GM23338 (cell line): ENCODE measurements around the gene SMU1. TPM values are rescaled to one million over a fixed set of nuclear protein-coding genes. Genes with fewer than 3 reads are reported as not detected.

Experiments
- ATAC-seq: fragments of 200-7000 bp; cut with Tn5 transposase; 3 replicates; pipeline ENCODE4 v1.9.1; 2020
- DNase-seq: peaks from one replicate; pipeline ENCODE4 v3.0.0-alpha.2; 2015; ENCODE audit warnings: low spot score
- H2AFZ ChIP-seq: fragments of 200-600 bp; sonication (generic); 2 replicates; pipeline ENCODE4 v1.8.0; 2016; ENCODE audit warnings: antibody characterized with exemption, mild to moderate bottlenecking, moderate library complexity
- H3F3A ChIP-seq: fragments of 200-600 bp; sonication (generic); replicated peaks from 2 replicates; pipeline ENCODE4 v1.8.0; 2017; ENCODE audit warnings: antibody characterized with exemption, mixed run types, low read depth
- H3K27ac ChIP-seq: fragments of 200-600 bp; sonication (generic); 2 replicates; pipeline ENCODE4 v1.6.1; 2016; ENCODE audit warnings: low read depth
- H3K27me3 ChIP-seq: fragments of 200-600 bp; sonication (generic); 2 replicates; pipeline ENCODE4 v1.8.0; 2016; ENCODE audit warnings: mild to moderate bottlenecking, mixed run types, moderate library complexity; ENCODE audit not compliant: insufficient read depth
- H3K36me3 ChIP-seq: fragments of 200-600 bp; sonication (generic); 2 replicates; pipeline ENCODE4 v1.8.0; 2016; ENCODE audit warnings: mild to moderate bottlenecking; ENCODE audit not compliant: insufficient read depth
- H3K4me1 ChIP-seq: fragments of 200-600 bp; sonication (generic); 2 replicates; pipeline ENCODE4 v1.8.0; 2016; ENCODE audit warnings: mild to moderate bottlenecking, moderate library complexity; ENCODE audit not compliant: insufficient read depth
- H3K4me2 ChIP-seq: fragments of 200-600 bp; sonication (generic); 2 replicates; pipeline ENCODE4 v1.7.1; 2017; ENCODE audit warnings: mixed run types
- H3K4me3 ChIP-seq: fragments of 200-600 bp; sonication (generic); 2 replicates; pipeline ENCODE4 v1.6.1; 2016; ENCODE audit warnings: mixed run types
- H3K79me2 ChIP-seq: fragments of 200-600 bp; sonication (generic); replicated peaks from 2 replicates; pipeline ENCODE4 v1.8.0; 2017; ENCODE audit warnings: mild to moderate bottlenecking; ENCODE audit not compliant: insufficient read depth
- H3K9me2 ChIP-seq: fragments of 200-600 bp; sonication (generic); 2 replicates; pipeline ENCODE4 v1.8.0; 2017; ENCODE audit not compliant: insufficient read depth
- H4K20me1 ChIP-seq: fragments of 200-600 bp; sonication (generic); replicated peaks from 2 replicates; pipeline ENCODE4 v1.8.0; 2017; ENCODE audit warnings: mild to moderate bottlenecking; ENCODE audit not compliant: insufficient read depth
- H3K27ac Mint-ChIP-seq: 2 replicates; pipeline ENCODE4 v1.8.0; 2020; ENCODE audit warnings: inconsistent platforms, mild to moderate bottlenecking, moderate library complexity, mixed read lengths
- H3K27me3 Mint-ChIP-seq: 3 replicates; pipeline ENCODE4 v1.8.0; 2022; ENCODE audit warnings: low read depth, mild to moderate bottlenecking, moderate library complexity, mixed read lengths, inconsistent platforms; ENCODE audit not compliant: insufficient read depth, poor library complexity
- H3K36me3 Mint-ChIP-seq: 3 replicates; pipeline ENCODE4 v1.8.0; 2021; ENCODE audit warnings: low read depth, mild to moderate bottlenecking, inconsistent platforms, moderate library complexity, mixed read lengths
- H3K4me1 Mint-ChIP-seq: 3 replicates; pipeline ENCODE4 v1.8.0; 2020; ENCODE audit warnings: mild to moderate bottlenecking, inconsistent platforms, mixed read lengths
- H3K4me3 Mint-ChIP-seq: 3 replicates; pipeline ENCODE4 v1.8.0; 2021; ENCODE audit warnings: moderate library complexity, mild to moderate bottlenecking, inconsistent platforms, mixed read lengths
- H3K9me3 Mint-ChIP-seq: 3 replicates; pipeline ENCODE4 v1.8.0; 2020; ENCODE audit warnings: moderate library complexity, mild to moderate bottlenecking, inconsistent platforms, mixed read lengths
- CREB1 ChIP-seq: fragments of 250-450 bp; sonication (Bioruptor Pico); IDR thresholded peaks from 2 replicates; pipeline ENCODE4 v1.5.0; 2020; ENCODE audit warnings: low read depth, mild to moderate bottlenecking, moderate library complexity
- EZH2 ChIP-seq: fragments of 200-600 bp; sonication (generic); IDR thresholded peaks from one replicate; pipeline ENCODE4 v1.8.0; 2017; ENCODE audit warnings: antibody characterized with exemption, mild to moderate bottlenecking, low read depth; ENCODE audit not compliant: unreplicated experiment
- EZH2phosphoT487 ChIP-seq: fragments of 200-600 bp; sonication (generic); IDR thresholded peaks from one replicate; pipeline ENCODE4 v1.8.1; 2018; ENCODE audit warnings: antibody characterized with exemption; ENCODE audit not compliant: unreplicated experiment
- JUNB ChIP-seq: IDR thresholded peaks from one replicate; pipeline ENCODE4 v1.6.1; 2016; ENCODE audit warnings: antibody characterized with exemption; ENCODE audit not compliant: unreplicated experiment
- NANOG ChIP-seq: IDR thresholded peaks from 2 replicates; pipeline ENCODE4 v1.6.1; 2016; ENCODE audit warnings: antibody characterized with exemption, borderline replicate concordance
- POLR2AphosphoS5 ChIP-seq: IDR thresholded peaks from 2 replicates; pipeline ENCODE4 v1.6.1; 2016; ENCODE audit warnings: antibody characterized with exemption, low read depth
- STAT1 ChIP-seq: IDR thresholded peaks from one replicate; pipeline ENCODE4 v1.6.1; 2016; ENCODE audit warnings: antibody characterized with exemption; ENCODE audit not compliant: unreplicated experiment
- ZNF114 ChIP-seq: fragments of 250-450 bp; sonication (Bioruptor Pico); IDR thresholded peaks from 2 replicates; pipeline ENCODE4 v1.5.0; 2020; ENCODE audit warnings: mild to moderate bottlenecking, moderate library complexity
- ZNF331 ChIP-seq: fragments of 250-450 bp; sonication (Bioruptor Pico); IDR thresholded peaks from 2 replicates; pipeline ENCODE4 v1.5.0; 2020; ENCODE audit warnings: low read depth, mild to moderate bottlenecking, moderate library complexity
- polyA plus RNA-seq: library from polyadenylated mRNA; unstranded; fragments of >200 nt; fragmentation: Nextera tagmentation; extraction: Ambion mirVana; gene quantifications from 2 replicates; pipeline ENCODE4 v1.2.1, GENCODE V29; 2016
- total RNA-seq: library from RNA; depleted of rRNA; stranded (reverse); fragments of >200 nt; shearing (Covaris generic); gene quantifications from 2 replicates; pipeline ENCODE4 v1.2.3, GENCODE V29; 2014
- TF ChIP-seq, protein P1 (sequence below), 2 experiments: fragments of 200-600 bp in 1 of 2; sonication (generic) in 1 of 2; conservative IDR thresholded peaks; 2 replicates each; pipeline versions ENCODE4 v1.5.1 to v1.6.1; 2016 to 2017; ENCODE audit warnings: antibody characterized with exemption in 2 of 2, low read depth in 2 of 2, mild to moderate bottlenecking in 2 of 2, moderate library complexity in 1 of 2
- TF ChIP-seq, protein P2 (sequence below): IDR thresholded peaks from 2 replicates; pipeline ENCODE4 v1.6.1; 2016; ENCODE audit warnings: antibody characterized with exemption
- TF ChIP-seq, protein P3 (sequence below): IDR thresholded peaks from one replicate; pipeline ENCODE4 v1.6.1; 2018; ENCODE audit warnings: antibody characterized with exemption; ENCODE audit not compliant: unreplicated experiment
- TF ChIP-seq, protein P4 (sequence below): fragments of 250-450 bp; sonication (Bioruptor Pico); IDR thresholded peaks from 2 replicates; pipeline ENCODE4 v1.5.0; 2020; ENCODE audit warnings: mild to moderate bottlenecking, moderate library complexity

The SMU1 gene
- total and polyA plus RNA-seq, 2 experiments from 2014 or later: 14.3 to 23.8 TPM

DNA sequence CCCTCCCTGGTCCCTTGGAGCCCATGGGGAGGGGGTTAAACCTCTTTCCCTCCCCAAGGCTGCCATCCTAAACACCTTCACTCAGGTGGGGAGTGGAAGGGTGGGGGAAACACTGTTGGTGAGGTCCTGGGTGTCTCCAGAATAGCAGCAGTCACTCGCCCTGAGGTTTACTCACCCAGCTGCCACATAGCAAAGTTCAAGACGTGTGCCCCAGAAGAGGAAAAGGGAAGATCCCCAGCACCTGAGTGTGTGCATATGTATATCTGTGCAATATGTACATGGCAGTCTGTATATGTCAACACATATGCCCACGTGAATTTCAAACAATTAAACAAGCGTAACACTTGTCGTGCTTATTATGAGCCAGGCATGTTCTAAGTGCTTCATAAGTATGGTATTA is 31.3 kb upstream of the SMU1 start:
- Mint-ChIP-seq H3K27ac (no peak overlapping the region), H3K4me3 (no peak overlapping the region), H3K36me3 (no peaks in the 10 kb centered on the region), H3K4me1 (peaks cover 38% of the 10 kb centered on the region), H3K9me3 (no peaks in the 10 kb centered on the region), H3K27me3 (peaks cover 6% of the 10 kb centered on the region)
- Histone ChIP-seq H3K27me3 (no peaks in the 10 kb centered on the region), H3K9me2 (no peaks in the 10 kb centered on the region), H3K4me3 (no peak overlapping the region), H3K79me2 (no peaks in the 10 kb centered on the region), H3K36me3 (no peaks in the 10 kb centered on the region), H3K4me1 (peaks cover 15% of the 10 kb centered on the region; the same call in 1 of the 2 replicates), H3F3A (no peaks in the 10 kb centered on the region; the same call in 1 of the 2 replicates), H4K20me1 (no peaks in the 10 kb centered on the region; the same call in 1 of the 2 replicates), H3K4me2 (no peak overlapping the region), H3K27ac (no peak overlapping the region), H2AFZ (no peak overlapping the region)
- ATAC-seq (no peak), DNase-seq (no peak)
- TF ChIP-seq CREB1 (CRISPR knock-in tag) (no peak), EZH2 (no peak), EZH2phosphoT487 (no peak), NANOG (no peak), ZNF114 (no peak), ZNF331 (CRISPR knock-in tag) (no peak), JUNB (no peak), STAT1 (no peak), POLR2AphosphoS5 (no peak)
- TF ChIP-seq, protein P1, sequence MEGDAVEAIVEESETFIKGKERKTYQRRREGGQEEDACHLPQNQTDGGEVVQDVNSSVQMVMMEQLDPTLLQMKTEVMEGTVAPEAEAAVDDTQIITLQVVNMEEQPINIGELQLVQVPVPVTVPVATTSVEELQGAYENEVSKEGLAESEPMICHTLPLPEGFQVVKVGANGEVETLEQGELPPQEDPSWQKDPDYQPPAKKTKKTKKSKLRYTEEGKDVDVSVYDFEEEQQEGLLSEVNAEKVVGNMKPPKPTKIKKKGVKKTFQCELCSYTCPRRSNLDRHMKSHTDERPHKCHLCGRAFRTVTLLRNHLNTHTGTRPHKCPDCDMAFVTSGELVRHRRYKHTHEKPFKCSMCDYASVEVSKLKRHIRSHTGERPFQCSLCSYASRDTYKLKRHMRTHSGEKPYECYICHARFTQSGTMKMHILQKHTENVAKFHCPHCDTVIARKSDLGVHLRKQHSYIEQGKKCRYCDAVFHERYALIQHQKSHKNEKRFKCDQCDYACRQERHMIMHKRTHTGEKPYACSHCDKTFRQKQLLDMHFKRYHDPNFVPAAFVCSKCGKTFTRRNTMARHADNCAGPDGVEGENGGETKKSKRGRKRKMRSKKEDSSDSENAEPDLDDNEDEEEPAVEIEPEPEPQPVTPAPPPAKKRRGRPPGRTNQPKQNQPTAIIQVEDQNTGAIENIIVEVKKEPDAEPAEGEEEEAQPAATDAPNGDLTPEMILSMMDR (conservative IDR thresholded peaks at IDR 0.05; ENCODE audit: low read depth in 2 of 2): no peak
- TF ChIP-seq, protein P2, sequence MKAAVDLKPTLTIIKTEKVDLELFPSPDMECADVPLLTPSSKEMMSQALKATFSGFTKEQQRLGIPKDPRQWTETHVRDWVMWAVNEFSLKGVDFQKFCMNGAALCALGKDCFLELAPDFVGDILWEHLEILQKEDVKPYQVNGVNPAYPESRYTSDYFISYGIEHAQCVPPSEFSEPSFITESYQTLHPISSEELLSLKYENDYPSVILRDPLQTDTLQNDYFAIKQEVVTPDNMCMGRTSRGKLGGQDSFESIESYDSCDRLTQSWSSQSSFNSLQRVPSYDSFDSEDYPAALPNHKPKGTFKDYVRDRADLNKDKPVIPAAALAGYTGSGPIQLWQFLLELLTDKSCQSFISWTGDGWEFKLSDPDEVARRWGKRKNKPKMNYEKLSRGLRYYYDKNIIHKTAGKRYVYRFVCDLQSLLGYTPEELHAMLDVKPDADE: no peak
- TF ChIP-seq, protein P3, sequence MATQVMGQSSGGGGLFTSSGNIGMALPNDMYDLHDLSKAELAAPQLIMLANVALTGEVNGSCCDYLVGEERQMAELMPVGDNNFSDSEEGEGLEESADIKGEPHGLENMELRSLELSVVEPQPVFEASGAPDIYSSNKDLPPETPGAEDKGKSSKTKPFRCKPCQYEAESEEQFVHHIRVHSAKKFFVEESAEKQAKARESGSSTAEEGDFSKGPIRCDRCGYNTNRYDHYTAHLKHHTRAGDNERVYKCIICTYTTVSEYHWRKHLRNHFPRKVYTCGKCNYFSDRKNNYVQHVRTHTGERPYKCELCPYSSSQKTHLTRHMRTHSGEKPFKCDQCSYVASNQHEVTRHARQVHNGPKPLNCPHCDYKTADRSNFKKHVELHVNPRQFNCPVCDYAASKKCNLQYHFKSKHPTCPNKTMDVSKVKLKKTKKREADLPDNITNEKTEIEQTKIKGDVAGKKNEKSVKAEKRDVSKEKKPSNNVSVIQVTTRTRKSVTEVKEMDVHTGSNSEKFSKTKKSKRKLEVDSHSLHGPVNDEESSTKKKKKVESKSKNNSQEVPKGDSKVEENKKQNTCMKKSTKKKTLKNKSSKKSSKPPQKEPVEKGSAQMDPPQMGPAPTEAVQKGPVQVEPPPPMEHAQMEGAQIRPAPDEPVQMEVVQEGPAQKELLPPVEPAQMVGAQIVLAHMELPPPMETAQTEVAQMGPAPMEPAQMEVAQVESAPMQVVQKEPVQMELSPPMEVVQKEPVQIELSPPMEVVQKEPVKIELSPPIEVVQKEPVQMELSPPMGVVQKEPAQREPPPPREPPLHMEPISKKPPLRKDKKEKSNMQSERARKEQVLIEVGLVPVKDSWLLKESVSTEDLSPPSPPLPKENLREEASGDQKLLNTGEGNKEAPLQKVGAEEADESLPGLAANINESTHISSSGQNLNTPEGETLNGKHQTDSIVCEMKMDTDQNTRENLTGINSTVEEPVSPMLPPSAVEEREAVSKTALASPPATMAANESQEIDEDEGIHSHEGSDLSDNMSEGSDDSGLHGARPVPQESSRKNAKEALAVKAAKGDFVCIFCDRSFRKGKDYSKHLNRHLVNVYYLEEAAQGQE: no peak
- TF ChIP-seq, protein P4, sequence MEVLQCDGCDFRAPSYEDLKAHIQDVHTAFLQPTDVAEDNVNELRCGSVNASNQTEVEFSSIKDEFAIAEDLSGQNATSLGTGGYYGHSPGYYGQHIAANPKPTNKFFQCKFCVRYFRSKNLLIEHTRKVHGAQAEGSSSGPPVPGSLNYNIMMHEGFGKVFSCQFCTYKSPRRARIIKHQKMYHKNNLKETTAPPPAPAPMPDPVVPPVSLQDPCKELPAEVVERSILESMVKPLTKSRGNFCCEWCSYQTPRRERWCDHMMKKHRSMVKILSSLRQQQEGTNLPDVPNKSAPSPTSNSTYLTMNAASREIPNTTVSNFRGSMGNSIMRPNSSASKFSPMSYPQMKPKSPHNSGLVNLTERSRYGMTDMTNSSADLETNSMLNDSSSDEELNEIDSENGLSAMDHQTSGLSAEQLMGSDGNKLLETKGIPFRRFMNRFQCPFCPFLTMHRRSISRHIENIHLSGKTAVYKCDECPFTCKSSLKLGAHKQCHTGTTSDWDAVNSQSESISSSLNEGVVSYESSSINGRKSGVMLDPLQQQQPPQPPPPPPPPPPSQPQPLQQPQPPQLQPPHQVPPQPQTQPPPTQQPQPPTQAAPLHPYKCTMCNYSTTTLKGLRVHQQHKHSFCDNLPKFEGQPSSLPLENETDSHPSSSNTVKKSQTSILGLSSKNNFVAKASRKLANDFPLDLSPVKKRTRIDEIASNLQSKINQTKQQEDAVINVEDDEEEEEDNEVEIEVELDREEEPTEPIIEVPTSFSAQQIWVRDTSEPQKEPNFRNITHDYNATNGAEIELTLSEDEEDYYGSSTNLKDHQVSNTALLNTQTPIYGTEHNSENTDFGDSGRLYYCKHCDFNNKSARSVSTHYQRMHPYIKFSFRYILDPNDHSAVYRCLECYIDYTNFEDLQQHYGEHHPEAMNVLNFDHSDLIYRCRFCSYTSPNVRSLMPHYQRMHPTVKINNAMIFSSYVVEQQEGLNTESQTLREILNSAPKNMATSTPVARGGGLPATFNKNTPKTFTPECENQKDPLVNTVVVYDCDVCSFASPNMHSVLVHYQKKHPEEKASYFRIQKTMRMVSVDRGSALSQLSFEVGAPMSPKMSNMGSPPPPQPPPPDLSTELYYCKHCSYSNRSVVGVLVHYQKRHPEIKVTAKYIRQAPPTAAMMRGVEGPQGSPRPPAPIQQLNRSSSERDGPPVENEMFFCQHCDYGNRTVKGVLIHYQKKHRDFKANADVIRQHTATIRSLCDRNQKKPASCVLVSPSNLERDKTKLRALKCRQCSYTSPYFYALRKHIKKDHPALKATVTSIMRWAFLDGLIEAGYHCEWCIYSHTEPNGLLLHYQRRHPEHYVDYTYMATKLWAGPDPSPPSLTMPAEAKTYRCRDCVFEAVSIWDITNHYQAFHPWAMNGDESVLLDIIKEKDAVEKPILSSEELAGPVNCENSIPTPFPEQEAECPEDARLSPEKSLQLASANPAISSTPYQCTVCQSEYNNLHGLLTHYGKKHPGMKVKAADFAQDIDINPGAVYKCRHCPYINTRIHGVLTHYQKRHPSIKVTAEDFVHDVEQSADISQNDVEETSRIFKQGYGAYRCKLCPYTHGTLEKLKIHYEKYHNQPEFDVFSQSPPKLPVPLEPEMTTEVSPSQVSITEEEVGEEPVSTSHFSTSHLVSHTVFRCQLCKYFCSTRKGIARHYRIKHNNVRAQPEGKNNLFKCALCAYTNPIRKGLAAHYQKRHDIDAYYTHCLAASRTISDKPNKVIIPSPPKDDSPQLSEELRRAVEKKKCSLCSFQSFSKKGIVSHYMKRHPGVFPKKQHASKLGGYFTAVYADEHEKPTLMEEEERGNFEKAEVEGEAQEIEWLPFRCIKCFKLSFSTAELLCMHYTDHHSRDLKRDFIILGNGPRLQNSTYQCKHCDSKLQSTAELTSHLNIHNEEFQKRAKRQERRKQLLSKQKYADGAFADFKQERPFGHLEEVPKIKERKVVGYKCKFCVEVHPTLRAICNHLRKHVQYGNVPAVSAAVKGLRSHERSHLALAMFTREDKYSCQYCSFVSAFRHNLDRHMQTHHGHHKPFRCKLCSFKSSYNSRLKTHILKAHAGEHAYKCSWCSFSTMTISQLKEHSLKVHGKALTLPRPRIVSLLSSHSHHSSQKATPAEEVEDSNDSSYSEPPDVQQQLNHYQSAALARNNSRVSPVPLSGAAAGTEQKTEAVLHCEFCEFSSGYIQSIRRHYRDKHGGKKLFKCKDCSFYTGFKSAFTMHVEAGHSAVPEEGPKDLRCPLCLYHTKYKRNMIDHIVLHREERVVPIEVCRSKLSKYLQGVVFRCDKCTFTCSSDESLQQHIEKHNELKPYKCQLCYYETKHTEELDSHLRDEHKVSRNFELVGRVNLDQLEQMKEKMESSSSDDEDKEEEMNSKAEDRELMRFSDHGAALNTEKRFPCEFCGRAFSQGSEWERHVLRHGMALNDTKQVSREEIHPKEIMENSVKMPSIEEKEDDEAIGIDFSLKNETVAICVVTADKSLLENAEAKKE (CRISPR knock-in tag): no peak
